Measurements from ENCODE around the gene LONRF2.

LONRF2 gene

DNA sequence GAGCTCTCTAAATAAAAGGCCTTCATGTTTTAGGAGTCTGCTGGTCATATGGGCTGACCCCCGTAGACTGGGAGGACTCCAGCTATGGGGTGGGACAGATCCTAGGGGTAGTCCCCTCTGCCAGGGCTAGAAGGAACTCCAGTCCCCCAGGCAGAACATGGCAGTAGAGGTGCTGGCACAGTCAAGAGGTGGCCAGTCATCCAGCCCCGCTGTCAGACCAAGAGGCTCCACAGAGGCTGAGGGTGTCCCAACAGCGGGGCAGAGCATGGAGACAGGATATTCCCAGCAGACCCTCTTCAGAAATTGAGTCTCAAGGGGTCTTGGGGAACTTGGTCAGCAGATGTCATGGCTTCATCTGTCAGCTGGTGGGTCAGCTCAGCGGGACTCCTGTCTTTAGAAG is 76.6 kb downstream of the LONRF2 start:
- H3K4me1 ChIP-seq (ENCODE audit: control insufficient read depth in 1 of 2, insufficient read depth in 1 of 2, low read depth in 1 of 2, low read length in 1 of 2): no peaks in the 10 kb centered on the region
- no peak overlapping the region for H3K4me3 ChIP-seq (ENCODE audit: low read depth in 1 of 2, low read length in 1 of 2)
- H3K27ac ChIP-seq: no peak overlapping the region
- H3K27me3 ChIP-seq: no peaks in the 10 kb centered on the region
- H3K9me3 ChIP-seq: no peaks in the 10 kb centered on the region
- H3K36me3 ChIP-seq: no peaks in the 10 kb centered on the region
- TF ChIP-seq, protein P1, sequence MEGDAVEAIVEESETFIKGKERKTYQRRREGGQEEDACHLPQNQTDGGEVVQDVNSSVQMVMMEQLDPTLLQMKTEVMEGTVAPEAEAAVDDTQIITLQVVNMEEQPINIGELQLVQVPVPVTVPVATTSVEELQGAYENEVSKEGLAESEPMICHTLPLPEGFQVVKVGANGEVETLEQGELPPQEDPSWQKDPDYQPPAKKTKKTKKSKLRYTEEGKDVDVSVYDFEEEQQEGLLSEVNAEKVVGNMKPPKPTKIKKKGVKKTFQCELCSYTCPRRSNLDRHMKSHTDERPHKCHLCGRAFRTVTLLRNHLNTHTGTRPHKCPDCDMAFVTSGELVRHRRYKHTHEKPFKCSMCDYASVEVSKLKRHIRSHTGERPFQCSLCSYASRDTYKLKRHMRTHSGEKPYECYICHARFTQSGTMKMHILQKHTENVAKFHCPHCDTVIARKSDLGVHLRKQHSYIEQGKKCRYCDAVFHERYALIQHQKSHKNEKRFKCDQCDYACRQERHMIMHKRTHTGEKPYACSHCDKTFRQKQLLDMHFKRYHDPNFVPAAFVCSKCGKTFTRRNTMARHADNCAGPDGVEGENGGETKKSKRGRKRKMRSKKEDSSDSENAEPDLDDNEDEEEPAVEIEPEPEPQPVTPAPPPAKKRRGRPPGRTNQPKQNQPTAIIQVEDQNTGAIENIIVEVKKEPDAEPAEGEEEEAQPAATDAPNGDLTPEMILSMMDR (IDR thresholded peaks at IDR 0.05): no peak

DNA sequence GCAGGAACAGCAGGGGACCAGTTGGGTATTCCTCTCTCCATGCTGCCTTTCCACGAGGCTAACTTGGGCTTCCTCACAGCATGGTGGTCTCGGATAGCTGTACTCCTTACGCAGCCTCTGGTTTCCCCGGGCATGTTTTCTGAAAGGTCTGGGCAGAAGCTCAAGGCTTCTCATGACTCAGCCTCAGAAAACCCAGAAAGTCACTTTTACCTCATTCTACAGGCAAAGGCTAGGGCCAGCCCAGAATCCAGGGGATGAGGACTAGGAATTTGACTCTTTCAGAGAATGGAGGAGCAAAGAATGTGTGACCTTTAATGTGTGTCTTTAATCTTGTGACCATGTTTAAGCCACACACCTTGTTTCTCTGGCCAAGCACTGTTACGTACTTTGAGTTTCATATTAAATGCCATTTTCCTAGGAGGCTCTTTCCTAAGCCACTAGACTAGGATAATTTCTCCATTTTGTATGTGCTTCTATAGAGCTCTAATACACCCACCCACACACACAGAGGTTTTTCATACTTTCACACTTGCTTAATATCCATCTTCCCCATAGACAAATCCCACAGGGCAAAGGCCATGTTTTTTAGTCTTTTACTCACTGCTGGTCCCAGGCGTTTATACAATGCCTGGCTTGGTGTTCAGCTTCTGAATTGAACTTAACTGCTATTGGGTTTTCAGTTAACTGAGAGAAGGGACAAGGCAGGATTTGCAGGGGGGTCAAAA is 77.3 kb downstream of the LONRF2 start:
- no peaks in the 10 kb centered on the region for H3K36me3 ChIP-seq
- no peaks in the 10 kb centered on the region for H3K9me3 ChIP-seq
- TF ChIP-seq, protein P1 (IDR thresholded peaks at IDR 0.05): no peak
- no peaks in the 10 kb centered on the region for H3K4me1 ChIP-seq (ENCODE audit: control insufficient read depth in 1 of 2, insufficient read depth in 1 of 2, low read depth in 1 of 2, low read length in 1 of 2)
- H3K4me3 ChIP-seq (ENCODE audit: low read depth in 1 of 2, low read length in 1 of 2): no peak overlapping the region
- H3K27me3 ChIP-seq: no peaks in the 10 kb centered on the region
- no peak overlapping the region for H3K27ac ChIP-seq

DNA sequence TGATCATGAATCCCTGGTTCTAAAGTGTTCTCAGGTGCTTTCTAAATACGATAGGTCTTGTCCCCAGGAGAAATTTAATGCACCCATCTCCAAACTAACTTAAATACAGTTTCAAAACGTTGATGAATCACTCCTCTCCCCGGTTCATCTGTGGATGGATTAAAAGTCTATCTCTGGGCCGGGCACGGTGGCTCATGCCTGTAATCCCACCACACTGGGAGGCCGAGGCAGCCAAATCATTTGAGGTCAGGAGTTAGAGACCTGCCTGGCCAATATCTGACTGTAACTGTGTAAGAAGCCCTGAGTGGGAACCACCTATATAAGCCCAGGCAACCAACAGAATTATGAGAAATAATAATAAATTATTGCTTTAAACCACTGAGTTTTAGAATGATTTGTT is 78.7 kb downstream of the LONRF2 start:
- Histone ChIP-seq H3K36me3 (no peaks in the 10 kb centered on the region), H3K4me3 (ENCODE audit: low read depth in 1 of 2, low read length in 1 of 2) (no peak overlapping the region)
- TF ChIP-seq, protein P1 (IDR thresholded peaks at IDR 0.05): no peak

DNA sequence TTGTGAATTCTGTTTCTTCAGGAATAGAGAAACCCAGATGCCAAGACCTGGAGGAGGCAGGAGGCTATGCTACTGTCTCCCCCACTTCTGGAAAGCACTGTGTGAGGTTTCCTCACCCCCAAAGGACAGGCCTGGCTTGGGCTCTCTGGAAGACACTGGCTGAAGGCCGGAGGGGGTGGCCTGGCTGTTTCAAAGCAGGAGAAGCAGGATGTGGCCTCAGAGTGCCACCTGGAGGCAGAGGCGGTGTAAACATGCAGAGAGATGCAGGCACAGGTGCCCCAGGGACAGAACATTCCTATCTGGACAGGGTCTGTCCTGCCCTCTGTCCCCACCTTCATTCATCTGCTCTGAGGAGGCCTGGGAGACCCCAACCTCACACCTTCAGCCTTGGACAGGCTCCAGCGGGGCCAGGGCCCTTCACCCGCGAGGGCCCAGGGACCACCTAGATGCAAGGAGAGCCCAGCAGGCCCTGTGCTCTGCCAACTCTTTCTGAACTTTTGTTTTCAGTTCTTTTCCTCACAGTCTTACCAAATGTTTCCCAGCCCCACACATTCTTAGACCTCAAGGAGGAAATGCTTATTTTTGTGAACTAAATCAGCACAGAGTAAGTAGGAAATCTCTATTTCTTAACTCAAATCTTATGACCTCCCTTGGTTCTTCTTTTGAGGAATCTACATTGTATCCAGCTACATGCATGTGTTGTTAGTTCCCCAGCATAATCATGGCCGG is 79.2 kb downstream of the LONRF2 start:
- no peak overlapping the region for H3K4me3 ChIP-seq (ENCODE audit: low read depth in 1 of 2, low read length in 1 of 2)
- no peak overlapping the region for H3K27ac ChIP-seq
- TF ChIP-seq, protein P1 (IDR thresholded peaks at IDR 0.05): no peak
- H3K4me1 ChIP-seq (ENCODE audit: control insufficient read depth in 1 of 2, insufficient read depth in 1 of 2, low read depth in 1 of 2, low read length in 1 of 2): no peaks in the 10 kb centered on the region
- no peaks in the 10 kb centered on the region for H3K27me3 ChIP-seq
- H3K9me3 ChIP-seq: no peaks in the 10 kb centered on the region
- H3K36me3 ChIP-seq: no peaks in the 10 kb centered on the region

More for the DNA sequence above, 78.7 kb downstream of the LONRF2 start:
- Histone ChIP-seq H3K27ac (no peak overlapping the region), H3K4me1 (ENCODE audit: control insufficient read depth in 1 of 2, insufficient read depth in 1 of 2, low read depth in 1 of 2, low read length in 1 of 2) (no peaks in the 10 kb centered on the region), H3K27me3 (no peaks in the 10 kb centered on the region), H3K9me3 (no peaks in the 10 kb centered on the region)

DNA sequence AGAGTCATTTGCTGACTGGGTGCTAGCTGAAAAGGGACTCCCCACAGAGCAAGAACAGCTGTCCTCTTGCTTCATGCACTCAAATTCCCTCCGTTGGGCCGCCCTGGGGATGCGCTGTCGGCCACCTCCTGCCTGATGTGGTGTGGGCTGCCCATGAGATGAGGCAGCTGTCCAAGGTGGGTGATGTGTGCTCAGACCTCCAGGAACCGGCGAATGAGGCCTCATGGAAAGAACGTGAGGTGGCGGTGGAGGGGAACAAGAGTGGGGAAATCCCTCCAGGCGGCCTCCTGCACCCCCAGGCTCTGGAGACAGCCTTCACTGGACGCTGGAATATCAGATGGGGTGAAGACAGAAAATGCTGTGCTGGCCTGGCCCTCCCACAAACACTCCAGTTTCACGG is 79.8 kb downstream of the LONRF2 start:
- H3K27me3 ChIP-seq: no peaks in the 10 kb centered on the region
- no peaks in the 10 kb centered on the region for H3K9me3 ChIP-seq
- no peak overlapping the region for H3K27ac ChIP-seq
- H3K36me3 ChIP-seq: no peaks in the 10 kb centered on the region
- H3K4me3 ChIP-seq (ENCODE audit: low read depth in 1 of 2, low read length in 1 of 2): no peak overlapping the region
- no peaks in the 10 kb centered on the region for H3K4me1 ChIP-seq (ENCODE audit: control insufficient read depth in 1 of 2, insufficient read depth in 1 of 2, low read depth in 1 of 2, low read length in 1 of 2)
- TF ChIP-seq, protein P1 (IDR thresholded peaks at IDR 0.05): no peak

Data from neutrophil (primary cell).